T-cell (primary cell): ENCODE data around the gene MKRN2OS. TPM values are rescaled to one million over a fixed set of nuclear protein-coding genes. Genes with fewer than 3 reads are reported as not detected.

Experiments
- ATAC-seq, 4 experiments: fragments of 200-7000 bp in 3 of 4; fragments of 150-1000 bp in 1 of 4; cut with Tn5 transposase; replicated peaks in 1 of 4; 1 replicate in 3 of 4; 2 replicates in 1 of 4; pipeline ENCODE4 v1.10.0; 2021; ENCODE audit warnings: moderate library complexity in 3 of 4, mild to moderate bottlenecking in 2 of 4, moderate number of reproducible peaks in 1 of 4
- CTCF ChIA-PET, 2 donors: fragments of 300-600 bp; sonication (Branson Sonifier 250); formaldehyde crosslinking; loops; one replicate each; lab custom pipeline; 2022; ENCODE audit warnings: antibody characterized with exemption in 2 of 2; lab: Charles Lee
- POLR2A ChIA-PET, 2 donors: fragments of 300-600 bp; sonication (Branson Sonifier 250); formaldehyde crosslinking; loops; one replicate each; lab custom pipeline; 2022; ENCODE audit warnings: antibody characterized with exemption in 2 of 2; lab: Charles Lee
- DNase-seq, 35 experiments: peaks; one replicate each; pipeline versions ENCODE4 v3.0.0 to v3.0.0-alpha.2; 2013 to 2023
- H3K27ac ChIP-seq: one replicate; pipeline ENCODE4 v1.5.1; 2013; ENCODE audit warnings: low read length
- H3K27me3 ChIP-seq, 2 experiments: replicated peaks in 1 of 2; 1 replicate in 1 of 2; 2 replicates in 1 of 2; pipeline versions ENCODE4 v1.6.1 to v1.7.0; 2013; ENCODE audit warnings: low read length in 1 of 2, mixed read lengths in 1 of 2; ENCODE audit not compliant: control insufficient read depth in 2 of 2, insufficient read depth in 2 of 2; ENCODE audit errors: extremely low read depth in 1 of 2
- H3K36me3 ChIP-seq, 2 donors: 1 replicate in 1 of 2; 2 replicates in 1 of 2; pipeline versions ENCODE4 v1.6.1 to v1.7.0; 2013; ENCODE audit warnings: low read length in 1 of 2; ENCODE audit not compliant: control insufficient read depth in 2 of 2, insufficient read depth in 1 of 2; ENCODE audit errors: extremely low read depth in 1 of 2
- H3K4me1 ChIP-seq, 2 experiments: 1 replicate in 1 of 2; 2 replicates in 1 of 2; pipeline versions ENCODE4 v1.6.1 to v1.7.0; 2013; ENCODE audit warnings: low read length in 2 of 2, mixed read lengths in 1 of 2; ENCODE audit not compliant: insufficient read depth in 2 of 2, control insufficient read depth in 1 of 2; ENCODE audit errors: extremely low read depth in 1 of 2
- H3K4me3 ChIP-seq, 2 donors: 1 replicate in 1 of 2; 2 replicates in 1 of 2; pipeline versions ENCODE4 v1.5.1 to v1.7.0; 2013; ENCODE audit warnings: mild to moderate bottlenecking in 2 of 2, low read length in 1 of 2, moderate library complexity in 1 of 2; ENCODE audit not compliant: control insufficient read depth in 1 of 2; ENCODE audit errors: extremely low read depth in 1 of 2
- H3K9me3 ChIP-seq: 2 replicates; pipeline ENCODE4 v1.7.0; 2013
- H3K27ac Mint-ChIP-seq, 2 donors: one replicate each; pipeline ENCODE4 v1.8.0; 2020 to 2021; ENCODE audit warnings: mild to moderate bottlenecking in 2 of 2, mixed read lengths in 2 of 2
- H3K27me3 Mint-ChIP-seq, 2 donors: one replicate each; pipeline ENCODE4 v1.8.0; 2021 to 2022; ENCODE audit warnings: mixed read lengths in 2 of 2
- H3K36me3 Mint-ChIP-seq: one replicate; pipeline ENCODE4 v1.8.0; 2021; ENCODE audit warnings: mixed read lengths
- H3K4me1 Mint-ChIP-seq, 3 donors: one replicate each; pipeline ENCODE4 v1.8.0; 2020 to 2022; ENCODE audit warnings: mixed read lengths in 3 of 3, mild to moderate bottlenecking in 1 of 3
- H3K4me3 Mint-ChIP-seq, 3 donors: one replicate each; pipeline ENCODE4 v1.8.0; 2020 to 2022; ENCODE audit warnings: mild to moderate bottlenecking in 3 of 3, mixed read lengths in 3 of 3, moderate library complexity in 3 of 3
- H3K9me3 Mint-ChIP-seq, 3 donors: one replicate each; pipeline ENCODE4 v1.8.0; 2020 to 2022; ENCODE audit warnings: mixed read lengths in 3 of 3
- WGBS: methylation state at CpG from one replicate; pipeline ENCODE4 v1.1.5; 2013; ENCODE audit warnings: missing lambda C conversion rate; ENCODE audit not compliant: insufficient coverage; 5-methylcytosine and 5-hydroxymethylcytosine counted together
- total RNA-seq, 35 experiments: library from RNA in 6 of 35; stranded (reverse) in 6 of 35; fragments of 120-200 nt in 1 of 35; gene quantifications; one replicate each; pipeline versions ENCODE4 v1.2.1 to v1.2.4 and lab custom pipeline; 2013 to 2026

MKRN2OS gene
- total RNA-seq, 5 donors from 2014 or later (not counting 1 experiment from before 2014, with no cell fraction given), result not detected

- H3K36me3 ChIP-seq, result peaks cover 0 to 12% of the 10 kb centered on the region in 2 donors
- H3K27ac ChIP-seq, result no peak overlapping the region
- no peaks in the 10 kb centered on the region for H3K27me3 ChIP-seq
- H3K4me1 ChIP-seq, result no peaks in the 10 kb centered on the region
- peaks cover 16% of the 10 kb centered on the region for H3K36me3 Mint-ChIP-seq
- no peaks in the 10 kb centered on the region for H3K9me3 Mint-ChIP-seq
- no peaks in the 10 kb centered on the region for H3K9me3 ChIP-seq
- 97% methylated on average over 5 of the region's 6 CpGs for WGBS
- H3K27ac Mint-ChIP-seq, result no peak overlapping the region
- H3K27me3 Mint-ChIP-seq, result no peaks in the 10 kb centered on the region
- H3K4me1 Mint-ChIP-seq, result no peaks in the 10 kb centered on the region
- DNase-seq, result no peak
- ChIA-PET POLR2A (no interaction called here), CTCF (interaction anchor here in 1 of 2 donors (0.5 kb wide), 1 partner anchor 402 kb away, joined by 3 read pairs; no protein-coding TSS in a partner anchor)
- no peak overlapping the region for H3K4me3 Mint-ChIP-seq
- ATAC-seq, result no peak
- no peak overlapping the region for H3K4me3 ChIP-seq
Observed at GRCh38 chr3:12536423-12536822, 8.9 kb downstream of the MKRN2OS start.

- no peaks in the 10 kb centered on the region for H3K9me3 ChIP-seq
- no peak for ATAC-seq
- H3K4me1 ChIP-seq, result no peaks in the 10 kb centered on the region
- H3K27ac ChIP-seq, result no peak overlapping the region
- Mint-ChIP-seq H3K9me3 (no peaks in the 10 kb centered on the region), H3K4me1 (no peaks in the 10 kb centered on the region), H3K36me3 (peaks cover 32% of the 10 kb centered on the region), H3K27me3 (no peaks in the 10 kb centered on the region), H3K4me3 (no peak overlapping the region), H3K27ac (no peak overlapping the region)
- H3K4me3 ChIP-seq, result no peak overlapping the region
- POLR2A ChIA-PET, result interaction anchor here in 1 of 2 donors (0.6 kb wide), 1 partner anchor 17 kb away, joined by 3 read pairs; no protein-coding TSS in a partner anchor
- H3K27me3 ChIP-seq, result no peaks in the 10 kb centered on the region
- no peak for DNase-seq
- CTCF ChIA-PET, result no interaction called here
- 67% methylated on average over 2 of the region's 5 CpGs for WGBS
- H3K36me3 ChIP-seq, result peaks cover 0 to 26% of the 10 kb centered on the region in 2 donors
Observed at GRCh38 chr3:12532182-12532581, 13.1 kb downstream of the MKRN2OS start.

- no peak for DNase-seq
- Mint-ChIP-seq H3K9me3 (no peaks in the 10 kb centered on the region), H3K27me3 (no peaks in the 10 kb centered on the region), H3K36me3 (peaks cover 48% of the 10 kb centered on the region), H3K4me3 (no peak overlapping the region), H3K4me1 (no peaks in the 10 kb centered on the region), H3K27ac (no peak overlapping the region)
- Histone ChIP-seq H3K9me3 (no peaks in the 10 kb centered on the region), H3K4me3 (no peak overlapping the region), H3K27ac (no peak overlapping the region), H3K36me3 (peaks cover 8 to 22% of the 10 kb centered on the region in 2 donors), H3K27me3 (no peaks in the 10 kb centered on the region), H3K4me1 (no peaks in the 10 kb centered on the region)
- 93% methylated on average over 2 of the region's 3 CpGs for WGBS
- CTCF ChIA-PET, result interaction anchor here in 1 of 2 donors (0.5 kb wide), 1 partner anchor 1293 kb away, joined by 3 read pairs; no protein-coding TSS in a partner anchor
- POLR2A ChIA-PET, result no interaction called here
- ATAC-seq, result no peak
Observed at GRCh38 chr3:12527757-12528143, 17.5 kb downstream of the MKRN2OS start.

- Mint-ChIP-seq H3K4me3 (no peak overlapping the region), H3K27me3 (no peaks in the 10 kb centered on the region), H3K27ac (no peak overlapping the region), H3K36me3 (peaks cover 40% of the 10 kb centered on the region), H3K9me3 (no peaks in the 10 kb centered on the region), H3K4me1 (no peaks in the 10 kb centered on the region)
- no peak overlapping the region for H3K27ac ChIP-seq
- ChIA-PET POLR2A (no interaction called here), CTCF (no interaction called here)
- no peak for DNase-seq
- no CpG with 5 or more reads among the region's 1 CpG for WGBS
- no peak for ATAC-seq
- H3K9me3 ChIP-seq, result no peaks in the 10 kb centered on the region
- H3K4me3 ChIP-seq, result no peak overlapping the region
- H3K4me1 ChIP-seq, result no peaks in the 10 kb centered on the region
- H3K27me3 ChIP-seq, result no peaks in the 10 kb centered on the region
- H3K36me3 ChIP-seq, result peaks cover 8 to 9% of the 10 kb centered on the region in 2 donors
Observed at GRCh38 chr3:12522721-12523120, 22.6 kb downstream of the MKRN2OS start.

GRCh38 chr3:12521010-12521409 lies 24.3 kb downstream of the MKRN2OS start:
- no peaks in the 10 kb centered on the region for H3K4me1 ChIP-seq
- 100% methylated on average over 1 of the region's 2 CpGs for WGBS
- Mint-ChIP-seq H3K4me1 (no peaks in the 10 kb centered on the region), H3K9me3 (no peaks in the 10 kb centered on the region), H3K36me3 (peaks cover 30% of the 10 kb centered on the region), H3K4me3 (no peak overlapping the region), H3K27me3 (no peaks in the 10 kb centered on the region), H3K27ac (no peak overlapping the region)
- H3K9me3 ChIP-seq, result no peaks in the 10 kb centered on the region
- H3K27ac ChIP-seq, result no peak overlapping the region
- ChIA-PET CTCF (no interaction called here), POLR2A (no interaction called here)
- no peak for ATAC-seq
- H3K4me3 ChIP-seq, result no peak overlapping the region
- no peaks in the 10 kb centered on the region for H3K27me3 ChIP-seq
- no peak for DNase-seq
- H3K36me3 ChIP-seq, result peaks cover 9 to 10% of the 10 kb centered on the region in 2 donors

GRCh38 chr3:12518261-12519028 lies 26.9 kb downstream of the MKRN2OS start:
- DNase-seq, result no peak
- peaks cover 28% of the 10 kb centered on the region for H3K36me3 Mint-ChIP-seq

More at GRCh38 chr3:12518261-12519028, 26.9 kb downstream of the MKRN2OS start:
- ChIA-PET POLR2A (no interaction called here), CTCF (no interaction called here)
- Mint-ChIP-seq H3K27ac (no peak overlapping the region), H3K4me1 (no peaks in the 10 kb centered on the region), H3K9me3 (no peaks in the 10 kb centered on the region), H3K27me3 (no peaks in the 10 kb centered on the region), H3K4me3 (no peak overlapping the region)
- Histone ChIP-seq H3K4me1 (no peaks in the 10 kb centered on the region), H3K4me3 (no peak overlapping the region), H3K27ac (no peak overlapping the region), H3K36me3 (peaks cover 3 to 9% of the 10 kb centered on the region in 2 donors), H3K27me3 (no peaks in the 10 kb centered on the region), H3K9me3 (no peaks in the 10 kb centered on the region)
- WGBS, result no CpG with 5 or more reads among the region's 6 CpGs
- no peak for ATAC-seq
